Natural killer cell treated with Interleukin-12 subunit alpha and Interleukin-12 subunit beta and Interleukin-15 and Interleukin-18, amount 100 ng/mL, for 72 hours (primary cell): Measurements from ENCODE around the gene TNRC6C. TPM values are rescaled to one million over a fixed set of nuclear protein-coding genes. Genes with fewer than 3 reads are reported as not detected.
A peak's percentile ranks its signal among the peaks of the same experiment; 100 is the strongest.

Experiments
- ATAC-seq, 2 donors: fragments of 150-1000 bp; cut with Tn5 transposase in 1 of 2; sonication (Bioruptor Pico), chemical (Tn5 transposase) in 1 of 2; 2 replicates each; pipeline ENCODE4 v1.10.0; 2021
- DNase-seq: peaks from one replicate; pipeline ENCODE4 v3.0.0; 2022; ENCODE audit warnings: low spot score
- H3K27ac Mint-ChIP-seq, 2 donors: 1 replicate in 1 of 2; 2 replicates in 1 of 2; pipeline ENCODE4 v1.8.0; 2022; ENCODE audit warnings: mixed read lengths in 2 of 2, mild to moderate bottlenecking in 1 of 2, moderate library complexity in 1 of 2
- H3K27me3 Mint-ChIP-seq, 2 donors: 1 replicate in 1 of 2; 2 replicates in 1 of 2; pipeline ENCODE4 v1.8.0; 2022; ENCODE audit warnings: mixed read lengths in 2 of 2
- H3K36me3 Mint-ChIP-seq: one replicate; pipeline ENCODE4 v1.8.0; 2022; ENCODE audit warnings: mixed read lengths
- H3K4me1 Mint-ChIP-seq, 2 donors: 1 replicate in 1 of 2; 2 replicates in 1 of 2; pipeline ENCODE4 v1.8.0; 2022; ENCODE audit warnings: low read depth in 2 of 2, mixed read lengths in 2 of 2, mild to moderate bottlenecking in 1 of 2
- H3K4me3 Mint-ChIP-seq: one replicate; pipeline ENCODE4 v1.8.0; 2022; ENCODE audit warnings: mixed read lengths
- H3K9me3 Mint-ChIP-seq: 2 replicates; pipeline ENCODE4 v1.8.0; 2022; ENCODE audit warnings: mixed read lengths
- total RNA-seq, 2 donors: library from RNA; stranded (reverse); gene quantifications; one replicate each; pipeline ENCODE4 v1.2.3, GENCODE V29; 2022

TNRC6C gene, protein sequence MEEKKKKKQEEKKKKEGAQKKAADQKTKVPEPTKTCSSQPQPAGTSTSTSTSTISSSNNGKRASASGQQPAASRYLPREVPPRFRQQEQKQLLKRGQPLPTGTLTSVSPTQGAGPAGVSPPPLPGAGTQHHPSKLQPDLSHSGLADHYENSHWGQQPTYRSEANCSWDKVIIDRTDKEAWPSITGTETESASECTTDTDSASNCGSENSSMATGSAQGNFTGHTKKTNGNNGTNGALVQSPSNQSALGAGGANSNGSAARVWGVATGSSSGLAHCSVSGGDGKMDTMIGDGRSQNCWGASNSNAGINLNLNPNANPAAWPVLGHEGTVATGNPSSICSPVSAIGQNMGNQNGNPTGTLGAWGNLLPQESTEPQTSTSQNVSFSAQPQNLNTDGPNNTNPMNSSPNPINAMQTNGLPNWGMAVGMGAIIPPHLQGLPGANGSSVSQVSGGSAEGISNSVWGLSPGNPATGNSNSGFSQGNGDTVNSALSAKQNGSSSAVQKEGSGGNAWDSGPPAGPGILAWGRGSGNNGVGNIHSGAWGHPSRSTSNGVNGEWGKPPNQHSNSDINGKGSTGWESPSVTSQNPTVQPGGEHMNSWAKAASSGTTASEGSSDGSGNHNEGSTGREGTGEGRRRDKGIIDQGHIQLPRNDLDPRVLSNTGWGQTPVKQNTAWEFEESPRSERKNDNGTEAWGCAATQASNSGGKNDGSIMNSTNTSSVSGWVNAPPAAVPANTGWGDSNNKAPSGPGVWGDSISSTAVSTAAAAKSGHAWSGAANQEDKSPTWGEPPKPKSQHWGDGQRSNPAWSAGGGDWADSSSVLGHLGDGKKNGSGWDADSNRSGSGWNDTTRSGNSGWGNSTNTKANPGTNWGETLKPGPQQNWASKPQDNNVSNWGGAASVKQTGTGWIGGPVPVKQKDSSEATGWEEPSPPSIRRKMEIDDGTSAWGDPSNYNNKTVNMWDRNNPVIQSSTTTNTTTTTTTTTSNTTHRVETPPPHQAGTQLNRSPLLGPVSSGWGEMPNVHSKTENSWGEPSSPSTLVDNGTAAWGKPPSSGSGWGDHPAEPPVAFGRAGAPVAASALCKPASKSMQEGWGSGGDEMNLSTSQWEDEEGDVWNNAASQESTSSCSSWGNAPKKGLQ (N-terminal part only)
- total RNA-seq: 10 to 100 TPM; 28.1 to 32.1 TPM

DNA sequence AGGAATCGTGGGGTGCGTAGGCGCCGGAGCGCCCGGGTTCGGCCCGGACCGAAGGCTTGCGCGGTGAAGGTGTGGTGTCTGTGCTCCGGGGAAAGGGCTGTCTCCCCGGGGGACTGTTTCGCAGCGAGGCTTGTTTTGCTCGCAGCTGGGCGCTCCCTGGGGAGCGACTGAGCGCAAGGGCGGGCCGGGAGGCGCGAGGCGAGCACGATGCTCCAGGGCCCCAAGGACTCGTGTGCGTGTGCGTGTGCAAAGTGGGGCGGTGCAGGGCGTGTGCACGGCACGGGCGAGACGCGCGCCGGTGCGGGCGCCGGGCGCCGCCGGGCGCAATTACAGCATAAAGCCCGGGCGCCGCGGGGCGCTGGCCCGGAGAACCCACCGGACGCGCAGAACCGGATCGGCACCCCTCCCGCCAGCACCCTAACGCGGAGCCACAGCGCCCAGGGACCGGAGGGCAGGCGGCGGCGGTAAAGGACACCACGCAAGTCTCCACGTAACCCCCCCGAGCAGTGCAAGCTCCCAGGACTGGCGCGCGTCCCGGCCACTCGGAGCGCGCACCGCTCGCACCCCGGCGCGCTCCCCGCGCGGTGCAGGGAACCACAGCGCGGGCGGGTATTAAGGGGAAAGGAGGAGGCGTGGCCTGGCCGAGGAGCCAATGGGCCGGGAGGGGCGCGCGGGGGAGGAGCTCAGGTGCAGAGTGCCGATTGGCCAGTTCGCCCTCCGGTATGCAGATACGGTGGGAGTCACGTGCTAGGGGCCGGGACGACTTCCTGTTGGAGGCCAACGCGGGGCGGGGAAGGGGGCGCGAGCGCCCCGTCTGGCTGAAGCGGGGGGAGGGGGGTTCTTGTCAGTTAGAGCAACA, at the start of gene TNRC6C:
TNRC6C (plus strand) TSS at position 847 of the 859 bp plus-strand sequence. CDS start 45,504 bp downstream, outside the sequence.
- peak; percentile 96 for ATAC-seq
- peaks cover 34 to 39% of the 10 kb centered on the region in 2 donors for H3K4me1 Mint-ChIP-seq
- peak; percentile 100 for DNase-seq
- peaks cover 7 to 8% of the 10 kb centered on the region in 2 donors for H3K27me3 Mint-ChIP-seq
- H3K27ac Mint-ChIP-seq: peak within 1 kb of the TSS; percentile 81 to 87
- H3K36me3 Mint-ChIP-seq: no peaks in the 10 kb centered on the region
- no peaks in the 10 kb centered on the region for H3K9me3 Mint-ChIP-seq
- peak within 1 kb of the TSS; percentile 98 for H3K4me3 Mint-ChIP-seq

DNA sequence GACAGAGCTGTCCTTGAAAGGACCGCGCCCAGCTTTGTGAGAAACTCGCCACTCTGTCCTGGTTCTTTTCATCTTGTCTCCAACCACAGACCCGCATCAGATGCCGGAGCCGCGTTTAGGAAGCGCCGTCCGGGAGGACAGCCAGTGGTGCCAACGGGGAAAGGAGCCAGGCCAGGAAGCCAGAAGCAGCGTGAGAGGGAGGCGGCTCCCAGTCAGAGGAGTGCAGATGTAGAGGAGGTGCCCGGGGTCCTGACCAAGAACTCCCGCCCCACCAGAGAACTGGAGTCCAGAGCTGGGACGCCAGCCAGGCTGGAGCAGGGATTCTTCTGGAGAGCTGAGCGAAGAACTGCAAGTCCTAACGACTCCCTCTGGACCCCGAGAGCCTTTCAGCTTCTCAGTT, 49.3 kb upstream of the TNRC6C start:
- Mint-ChIP-seq H3K4me3 (no peak overlapping the region), H3K27ac (no peak overlapping the region), H3K4me1 (peaks cover 0 to 3% of the 10 kb centered on the region in 2 donors), H3K9me3 (no peaks in the 10 kb centered on the region), H3K27me3 (peaks cover under 1 to 16% of the 10 kb centered on the region in 2 donors), H3K36me3 (peaks cover 6% of the 10 kb centered on the region)
- no peak for ATAC-seq
- DNase-seq: no peak

DNA sequence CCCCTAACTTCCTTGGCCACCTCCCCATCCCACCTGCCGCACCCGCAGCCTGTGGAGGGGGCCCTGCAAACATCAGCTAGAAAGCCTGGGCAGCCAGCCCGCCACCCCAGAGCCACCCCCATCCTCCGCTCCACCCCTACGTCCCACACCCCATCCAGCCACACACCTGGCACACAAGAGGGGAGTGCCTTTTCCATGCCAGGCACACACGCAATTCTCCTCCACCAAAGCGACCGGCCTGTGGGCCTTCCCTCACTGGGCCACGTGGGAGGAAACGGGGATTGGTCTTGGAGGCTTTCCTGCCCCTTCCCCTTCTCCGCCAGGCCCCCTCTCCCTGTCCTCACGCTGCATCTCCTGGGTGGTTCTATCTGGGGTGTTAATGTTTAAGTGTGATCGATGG, 48.7 kb upstream of the TNRC6C start:
- H3K36me3 Mint-ChIP-seq: peaks cover 6% of the 10 kb centered on the region
- H3K27ac Mint-ChIP-seq: no peak overlapping the region
- no peaks in the 10 kb centered on the region for H3K9me3 Mint-ChIP-seq
- no peak overlapping the region for H3K4me3 Mint-ChIP-seq
- peaks cover 6 to 18% of the 10 kb centered on the region in 2 donors for H3K27me3 Mint-ChIP-seq
- DNase-seq (no peak), ATAC-seq (no peak)
- peaks cover 0 to 3% of the 10 kb centered on the region in 2 donors for H3K4me1 Mint-ChIP-seq

- ATAC-seq (peak; percentile 13 to 36), DNase-seq (no peak)
- Mint-ChIP-seq H3K27me3 (peaks cover 44 to 46% of the 10 kb centered on the region in 2 donors), H3K27ac (no peak overlapping the region), H3K4me1 (peaks cover 12 to 15% of the 10 kb centered on the region in 2 donors), H3K36me3 (peaks cover 6% of the 10 kb centered on the region), H3K4me3 (no peak overlapping the region), H3K9me3 (no peaks in the 10 kb centered on the region)
These were observed 43.9 kb upstream of the TNRC6C start for GRCh38 chr17:77914385-77915254.

DNA sequence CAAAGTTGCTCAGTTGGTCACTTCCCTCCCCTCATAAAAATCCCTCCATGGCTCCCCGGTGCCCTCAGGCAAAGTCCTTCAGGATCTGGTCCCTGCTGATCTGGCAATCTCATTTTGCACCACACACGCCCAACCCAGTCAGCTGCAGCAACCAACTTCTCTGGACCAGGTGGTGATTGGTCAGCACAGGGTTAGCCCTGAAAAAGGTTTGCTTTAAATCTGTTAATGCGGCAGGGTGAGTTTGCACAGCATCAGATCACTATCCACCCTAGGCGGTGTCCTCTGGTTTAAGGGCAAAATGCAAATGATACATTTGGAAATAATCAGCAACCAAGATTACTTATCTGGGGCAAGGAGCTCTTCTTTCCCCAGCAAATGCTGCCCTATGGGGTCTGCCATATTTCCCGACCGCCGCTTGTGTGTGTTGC, 42.9 kb upstream of the TNRC6C start:
- peaks cover 12 to 15% of the 10 kb centered on the region in 2 donors for H3K4me1 Mint-ChIP-seq
- no peak for ATAC-seq

DNA sequence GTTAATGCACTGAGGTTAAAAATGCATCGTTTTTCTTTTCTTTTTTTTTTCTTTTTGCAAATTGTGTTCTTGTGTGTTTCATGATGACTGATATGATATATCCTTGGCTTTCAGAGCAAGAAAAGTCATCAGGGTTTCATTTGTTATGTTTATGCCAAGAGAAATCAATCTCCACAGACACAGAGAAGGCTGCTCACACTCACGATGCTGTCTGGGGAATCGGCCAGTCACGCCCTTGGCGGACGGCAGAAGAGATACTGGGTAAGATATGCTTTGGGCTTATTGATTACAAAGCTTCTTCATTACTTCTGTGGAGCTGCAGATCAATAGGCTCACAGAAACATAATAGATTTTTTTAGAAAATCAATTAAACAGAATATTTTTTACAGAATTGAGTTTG, 42.2 kb upstream of the TNRC6C start:
- H3K27me3 Mint-ChIP-seq: peaks cover 42 to 45% of the 10 kb centered on the region in 2 donors
- no peaks in the 10 kb centered on the region for H3K36me3 Mint-ChIP-seq
- H3K4me3 Mint-ChIP-seq: no peak overlapping the region
- H3K27ac Mint-ChIP-seq: no peak overlapping the region
- no peak for ATAC-seq
- H3K9me3 Mint-ChIP-seq: no peaks in the 10 kb centered on the region
- DNase-seq: no peak
- peaks cover 12 to 15% of the 10 kb centered on the region in 2 donors for H3K4me1 Mint-ChIP-seq

More for the DNA sequence above, 42.9 kb upstream of the TNRC6C start:
- Mint-ChIP-seq H3K36me3 (no peaks in the 10 kb centered on the region), H3K27ac (no peak overlapping the region), H3K9me3 (no peaks in the 10 kb centered on the region), H3K27me3 (peaks cover 42 to 45% of the 10 kb centered on the region in 2 donors), H3K4me3 (no peak overlapping the region)
- no peak for DNase-seq

DNA sequence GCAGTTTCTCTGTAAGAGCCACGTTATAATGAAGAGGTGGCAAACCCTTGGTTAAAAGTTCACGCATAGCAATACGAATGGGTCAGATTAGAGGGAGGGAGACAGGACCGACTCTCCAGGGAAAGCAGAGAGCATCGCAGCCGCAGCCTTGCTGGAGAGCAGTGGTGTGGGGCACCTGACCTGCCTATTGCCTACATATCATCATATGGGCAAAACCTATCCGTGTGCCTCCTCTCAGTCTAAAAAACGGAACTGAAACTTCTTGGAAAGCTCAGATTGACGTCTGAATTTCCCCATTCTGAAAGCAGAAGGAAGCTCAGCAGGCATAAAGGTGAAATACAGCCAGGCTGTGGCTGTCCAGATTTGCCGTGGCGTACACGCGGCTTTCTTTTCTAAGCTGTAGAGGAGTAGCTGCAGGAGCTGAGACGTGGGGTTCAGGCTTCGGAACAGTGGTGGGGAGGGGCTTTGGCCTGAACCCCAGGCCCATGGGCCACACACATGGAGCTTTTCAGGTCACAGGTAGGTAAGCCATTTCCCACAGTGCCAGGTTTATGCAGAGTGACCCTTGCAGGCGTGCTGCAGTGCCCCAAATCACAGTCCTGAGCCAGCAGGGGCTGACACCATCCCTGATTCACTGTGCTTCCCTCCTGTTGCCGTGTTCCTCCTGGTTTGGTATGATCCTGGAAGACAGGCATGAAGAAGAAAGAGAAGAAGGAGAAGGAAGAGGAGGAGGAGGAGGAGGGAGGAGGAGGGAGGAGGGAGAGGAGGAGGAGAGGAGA, 41.6 kb upstream of the TNRC6C start:
- DNase-seq: no peak
- Mint-ChIP-seq H3K4me3 (peak overlapping the region; percentile 50), H3K9me3 (no peaks in the 10 kb centered on the region), H3K36me3 (no peaks in the 10 kb centered on the region), H3K4me1 (peaks cover 12 to 15% of the 10 kb centered on the region in 2 donors), H3K27me3 (peaks cover 42 to 45% of the 10 kb centered on the region in 2 donors), H3K27ac (peak overlapping the region in 1 of 2 donors; percentile 71)
- ATAC-seq: peak in 1 of 2 donors; percentile 55

- H3K36me3 Mint-ChIP-seq: no peaks in the 10 kb centered on the region
- H3K4me3 Mint-ChIP-seq: no peak overlapping the region
- peaks cover 12% of the 10 kb centered on the region in 2 donors for H3K4me1 Mint-ChIP-seq
- no peaks in the 10 kb centered on the region for H3K9me3 Mint-ChIP-seq
- ATAC-seq (no peak), DNase-seq (no peak)
- no peak overlapping the region for H3K27ac Mint-ChIP-seq
- peaks cover 36 to 45% of the 10 kb centered on the region in 2 donors for H3K27me3 Mint-ChIP-seq
These were observed 39.2 kb upstream of the TNRC6C start for GRCh38 chr17:77919276-77919675.

GRCh38 chr17:77923135-77923534, 35.4 kb upstream of the TNRC6C start:
- H3K4me3 Mint-ChIP-seq: no peak overlapping the region
- peaks cover 12 to 17% of the 10 kb centered on the region in 2 donors for H3K27me3 Mint-ChIP-seq
- H3K36me3 Mint-ChIP-seq: no peaks in the 10 kb centered on the region

DNA sequence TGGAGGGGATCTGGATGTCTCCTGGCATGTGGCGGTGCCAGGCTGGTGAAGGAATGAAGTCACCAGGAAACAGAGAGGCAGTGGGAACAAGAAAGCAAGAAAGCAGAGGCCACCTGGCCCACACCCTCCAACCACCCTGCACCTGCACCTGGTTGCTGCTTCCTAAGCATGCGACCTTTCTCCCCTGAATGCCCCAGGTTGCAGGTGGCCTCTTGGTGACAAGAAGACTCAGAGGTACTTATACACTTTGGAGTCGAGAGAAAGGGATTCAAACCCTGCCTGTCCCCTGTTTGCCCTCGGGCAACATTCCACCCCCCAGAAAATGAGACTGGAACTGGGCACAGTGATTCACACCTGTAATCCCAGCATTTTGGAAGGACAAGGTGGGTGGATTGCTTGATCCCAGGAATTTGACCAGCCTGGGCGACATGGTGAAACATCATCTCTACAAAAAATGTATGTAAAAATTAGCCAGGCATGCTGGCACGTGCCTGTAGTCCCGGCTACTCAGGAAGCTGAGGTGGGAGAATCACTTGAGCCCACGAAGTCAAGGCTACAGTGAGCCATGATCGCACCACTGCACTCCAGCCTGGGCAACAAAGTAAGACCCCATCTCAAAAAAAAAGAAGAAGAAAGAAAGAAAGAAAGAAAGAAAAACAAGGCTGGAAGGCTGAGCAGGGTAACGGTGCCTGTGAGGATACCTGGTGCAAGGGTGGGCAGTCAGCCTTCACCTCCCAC, 34.6 kb upstream of the TNRC6C start:
- Mint-ChIP-seq H3K4me3 (no peak overlapping the region), H3K36me3 (no peaks in the 10 kb centered on the region), H3K27me3 (peaks cover 11 to 15% of the 10 kb centered on the region in 2 donors), H3K27ac (peak overlapping the region in 1 of 2 donors; percentile 40), H3K4me1 (peaks cover 6% of the 10 kb centered on the region in 2 donors), H3K9me3 (no peaks in the 10 kb centered on the region)
- no peak for DNase-seq
- no peak for ATAC-seq

More at GRCh38 chr17:77923135-77923534, 35.4 kb upstream of the TNRC6C start:
- DNase-seq: no peak
- ATAC-seq: peak in 1 of 2 donors; percentile 11
- peaks cover 4 to 5% of the 10 kb centered on the region in 2 donors for H3K4me1 Mint-ChIP-seq
- H3K27ac Mint-ChIP-seq: no peak overlapping the region
- H3K9me3 Mint-ChIP-seq: no peaks in the 10 kb centered on the region
